ENCODE results near the gene NFIA.

NFIA gene

GRCh38 chr1:61285371-61285885 is 203.1 kb downstream of the NFIA start:
- Histone ChIP-seq H3K4me3 (ENCODE audit: low read length) (no peak overlapping the region), H3K27me3 (replicated peaks; ENCODE audit: insufficient read depth, low read length) (no peaks in the 10 kb centered on the region), H3K9me2 (replicated peaks; ENCODE audit: insufficient read depth, low read length) (no peaks in the 10 kb centered on the region), H3K36me3 (replicated peaks; ENCODE audit: insufficient read depth, low read length) (no peaks in the 10 kb centered on the region), H3K9ac (ENCODE audit: low read length) (no peak overlapping the region), H4K20me1 (ENCODE audit: insufficient read depth, low read length) (no peaks in the 10 kb centered on the region), H3K79me2 (ENCODE audit: low read length) (no peaks in the 10 kb centered on the region), H3K4me1 (ENCODE audit: low read length) (peaks cover 12% of the 10 kb centered on the region), H3K9me3 (replicated peaks; ENCODE audit: insufficient read depth, low read length) (no peaks in the 10 kb centered on the region), H3K27ac (ENCODE audit: low read length) (no peak overlapping the region), H2AFZ (ENCODE audit: low read length) (no peak overlapping the region), H3K4me2 (ENCODE audit: low read depth, low read length) (no peak overlapping the region), H3F3A (ENCODE audit: insufficient read depth, low read length) (peaks cover 8% of the 10 kb centered on the region)
- TF ChIP-seq EZH2phosphoT487 (IDR thresholded peaks at IDR 0.05; ENCODE audit: low read length) (no peak), CTCF (IDR thresholded peaks at IDR 0.05; ENCODE audit: low read length) (no peak), EZH2 (optimal IDR thresholded peaks at IDR 0.05; ENCODE audit: low read depth, low read length) (no peak)
- no peak for DNase-seq

DNA sequence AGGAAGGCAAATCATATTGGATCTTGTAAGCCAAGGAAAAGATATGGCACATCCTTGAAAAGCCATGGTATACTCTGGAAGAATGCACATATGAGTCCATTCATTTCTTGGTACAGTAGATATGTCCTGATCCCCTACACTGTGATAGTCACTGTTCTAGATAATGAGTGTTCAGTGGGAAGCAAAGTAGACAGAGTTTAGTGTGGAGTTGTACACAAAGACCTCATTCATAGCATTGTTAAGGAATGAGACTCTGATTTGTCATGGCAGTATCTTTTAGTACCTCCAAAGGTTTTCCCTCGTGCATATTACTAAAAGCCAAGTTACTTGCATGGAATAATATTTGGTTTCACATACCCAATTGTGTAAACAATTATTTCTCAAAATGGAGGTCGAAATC is 204.7 kb downstream of the NFIA start:
- TF ChIP-seq EZH2phosphoT487 (IDR thresholded peaks at IDR 0.05; ENCODE audit: low read length), result no peak
- TF ChIP-seq CTCF (IDR thresholded peaks at IDR 0.05; ENCODE audit: low read length), result no peak
- TF ChIP-seq EZH2 (optimal IDR thresholded peaks at IDR 0.05; ENCODE audit: low read depth, low read length), result no peak
- Histone ChIP-seq H3F3A (ENCODE audit: insufficient read depth, low read length) (peaks cover 8% of the 10 kb centered on the region), H3K27ac (ENCODE audit: low read length) (no peak overlapping the region), H3K36me3 (replicated peaks; ENCODE audit: insufficient read depth, low read length) (no peaks in the 10 kb centered on the region), H3K79me2 (ENCODE audit: low read length) (no peaks in the 10 kb centered on the region), H2AFZ (ENCODE audit: low read length) (no peak overlapping the region), H3K9me2 (replicated peaks; ENCODE audit: insufficient read depth, low read length) (no peaks in the 10 kb centered on the region), H4K20me1 (ENCODE audit: insufficient read depth, low read length) (no peaks in the 10 kb centered on the region), H3K9me3 (replicated peaks; ENCODE audit: insufficient read depth, low read length) (no peaks in the 10 kb centered on the region), H3K4me1 (ENCODE audit: low read length) (peaks cover 12% of the 10 kb centered on the region), H3K4me3 (ENCODE audit: low read length) (no peak overlapping the region), H3K4me2 (ENCODE audit: low read depth, low read length) (no peak overlapping the region), H3K9ac (ENCODE audit: low read length) (no peak overlapping the region), H3K27me3 (replicated peaks; ENCODE audit: insufficient read depth, low read length) (no peaks in the 10 kb centered on the region)
- DNase-seq, result no peak

DNA sequence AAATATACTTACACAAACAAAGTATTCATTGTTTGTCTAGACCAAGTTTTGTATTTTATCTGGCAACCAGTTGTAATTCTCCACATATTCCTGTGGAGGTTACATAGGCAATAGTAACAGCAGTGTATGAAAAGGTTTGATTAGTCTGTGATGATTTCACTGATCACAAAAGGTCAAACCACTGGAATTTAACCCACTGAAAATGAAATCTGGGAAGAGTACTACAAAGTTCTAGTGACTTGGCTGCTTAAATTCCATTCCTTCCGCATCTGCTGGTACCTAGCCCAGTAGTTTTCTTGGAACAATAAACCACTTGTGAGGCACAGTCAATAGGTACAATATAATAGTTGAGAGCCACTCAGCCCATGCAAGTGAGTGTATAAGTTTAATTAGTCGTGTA is 205.4 kb downstream of the NFIA start:
- peaks cover 12% of the 10 kb centered on the region for H3K4me1 ChIP-seq (ENCODE audit: low read length)
- no peaks in the 10 kb centered on the region for H4K20me1 ChIP-seq (ENCODE audit: insufficient read depth, low read length)
- H3K4me2 ChIP-seq (ENCODE audit: low read depth, low read length), result no peak overlapping the region
- H3K9me2 ChIP-seq (replicated peaks; ENCODE audit: insufficient read depth, low read length), result no peaks in the 10 kb centered on the region
- DNase-seq, result no peak
- no peak overlapping the region for H3K27ac ChIP-seq (ENCODE audit: low read length)
- H3K4me3 ChIP-seq (ENCODE audit: low read length), result no peak overlapping the region
- no peaks in the 10 kb centered on the region for H3K27me3 ChIP-seq (replicated peaks; ENCODE audit: insufficient read depth, low read length)
- peaks cover 8% of the 10 kb centered on the region for H3F3A ChIP-seq (ENCODE audit: insufficient read depth, low read length)
- TF ChIP-seq EZH2phosphoT487 (IDR thresholded peaks at IDR 0.05; ENCODE audit: low read length) (no peak), EZH2 (optimal IDR thresholded peaks at IDR 0.05; ENCODE audit: low read depth, low read length) (no peak), CTCF (IDR thresholded peaks at IDR 0.05; ENCODE audit: low read length) (no peak)
- H3K79me2 ChIP-seq (ENCODE audit: low read length), result no peaks in the 10 kb centered on the region
- no peaks in the 10 kb centered on the region for H3K9me3 ChIP-seq (replicated peaks; ENCODE audit: insufficient read depth, low read length)
- no peaks in the 10 kb centered on the region for H3K36me3 ChIP-seq (replicated peaks; ENCODE audit: insufficient read depth, low read length)
- H2AFZ ChIP-seq (ENCODE audit: low read length), result no peak overlapping the region
- no peak overlapping the region for H3K9ac ChIP-seq (ENCODE audit: low read length)
